ENCODE measurements around the gene FGF3. TPM values are rescaled to one million over a fixed set of nuclear protein-coding genes. Genes with fewer than 3 reads are reported as not detected.

FGF3 gene
- polyA plus RNA-seq, 3 donors = not detected

DNA sequence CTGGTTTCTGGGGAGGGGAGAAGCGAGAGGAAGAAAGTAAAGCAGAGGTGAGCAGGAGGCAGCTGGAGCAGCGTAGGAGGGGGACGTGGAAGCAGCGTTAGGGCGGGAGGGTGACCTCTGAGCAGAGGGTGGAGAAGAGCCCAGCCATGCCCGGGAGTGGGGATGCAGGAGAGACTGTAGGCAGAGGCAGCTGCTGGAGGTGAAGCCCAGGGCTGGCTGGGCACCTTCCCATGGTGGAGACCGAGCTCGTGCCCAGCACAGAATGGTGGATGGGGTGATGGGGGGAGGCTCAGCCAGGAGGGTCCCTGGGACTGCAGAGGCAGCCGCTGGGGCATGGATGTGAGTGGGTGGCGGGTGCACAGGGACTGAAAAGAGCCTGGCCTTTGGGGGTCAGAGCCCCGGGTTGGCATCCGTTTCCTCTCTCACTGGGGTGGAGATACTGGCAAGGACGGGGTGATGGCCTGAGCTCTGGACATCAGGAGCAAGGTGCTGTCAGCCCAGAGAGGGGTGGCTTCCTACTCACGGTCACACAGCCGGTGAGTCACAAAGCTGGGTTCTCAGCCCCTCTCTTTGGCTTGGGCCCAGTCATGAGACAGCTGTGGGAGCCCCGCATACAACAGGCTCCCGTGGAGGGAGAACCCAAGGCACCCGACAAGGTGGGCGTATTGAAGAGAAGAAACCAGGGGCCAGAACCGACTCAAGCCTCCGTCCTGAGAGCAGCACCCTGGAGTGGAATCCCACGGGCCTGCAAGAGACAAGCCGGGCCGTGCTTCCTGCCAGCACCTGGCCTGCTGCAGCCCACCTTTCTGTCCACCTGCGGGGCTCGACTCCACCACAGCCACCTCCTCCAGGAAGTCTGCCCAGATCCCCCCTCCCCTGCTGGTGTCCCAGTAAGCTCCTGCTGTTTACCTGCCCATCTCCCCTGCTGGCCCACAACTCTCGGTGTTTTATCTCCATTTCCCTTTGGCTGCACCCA is 45.8 kb upstream of the FGF3 start:
- Histone ChIP-seq H3K9me3 (replicated peaks in 1 of 2; ENCODE audit: control insufficient read depth in 1 of 2, insufficient read depth in 1 of 2, low read length in 2 of 2) (no peaks in the 10 kb centered on the region), H3K4me3 (replicated peaks in 1 of 3; ENCODE audit: low read depth in 2 of 3, low read length in 3 of 3) (no peak overlapping the region), H3K27me3 (ENCODE audit: control insufficient read depth in 2 of 2, insufficient read depth in 2 of 2, low read length in 2 of 2) (peaks cover 0 to 6% of the 10 kb centered on the region in 2 donors), H3K79me2 (ENCODE audit: insufficient read depth, low read length) (no peaks in the 10 kb centered on the region), H2AFZ (ENCODE audit: insufficient read depth, low read depth, low read length, poor library complexity, severe bottlenecking) (no peak overlapping the region), H3K9ac (ENCODE audit: insufficient read depth, low read length, poor library complexity, severe bottlenecking) (no peak overlapping the region), H3K4me2 (replicated peaks; ENCODE audit: extremely low read depth, low read length, poor library complexity, severe bottlenecking) (no peak overlapping the region), H3K4me1 (ENCODE audit: control insufficient read depth in 1 of 2, insufficient read depth in 2 of 2, low read length in 2 of 2) (no peaks in the 10 kb centered on the region), H3K27ac (ENCODE audit: low read depth in 1 of 2, low read length in 2 of 2) (no peak overlapping the region), H3K36me3 (replicated peaks in 1 of 2; ENCODE audit: control insufficient read depth in 1 of 2, insufficient read depth in 2 of 2, low read length in 2 of 2) (no peaks in the 10 kb centered on the region), H4K20me1 (ENCODE audit: insufficient read depth, low read length) (no peaks in the 10 kb centered on the region)
- peaks cover 22 to 35% (median 26%) of the 10 kb centered on the region in 3 donors for H3K27me3 Mint-ChIP-seq (ENCODE audit: low read depth in 3 of 3)
- WGBS (ENCODE audit: insufficient coverage) = 90% methylated on average over 22 of the region's 27 CpGs
- no peak overlapping the region for H3K4me3 Mint-ChIP-seq
- no peak for TF ChIP-seq CTCF (IDR thresholded peaks at IDR 0.05)
- intact Hi-C loops (cut with micrococcal nuclease) = no loop called here
- H3K4me1 Mint-ChIP-seq = no peaks in the 10 kb centered on the region
- H3K9me3 Mint-ChIP-seq = no peaks in the 10 kb centered on the region
- no peak for DNase-seq
- no peaks in the 10 kb centered on the region for H3K36me3 Mint-ChIP-seq
- H3K27ac Mint-ChIP-seq = no peak overlapping the region

- no peak overlapping the region for H3K27ac Mint-ChIP-seq
- no peaks in the 10 kb centered on the region for H3K4me1 ChIP-seq (ENCODE audit: control insufficient read depth in 1 of 2, insufficient read depth in 2 of 2, low read length in 2 of 2)
- no peak overlapping the region for H3K27ac ChIP-seq (ENCODE audit: low read depth in 1 of 2, low read length in 2 of 2)
- peaks cover 0 to 6% of the 10 kb centered on the region in 2 donors for H3K27me3 ChIP-seq (ENCODE audit: control insufficient read depth in 2 of 2, insufficient read depth in 2 of 2, low read length in 2 of 2)
- H3K9ac ChIP-seq (ENCODE audit: insufficient read depth, low read length, poor library complexity, severe bottlenecking) = no peak overlapping the region
- no peaks in the 10 kb centered on the region for H4K20me1 ChIP-seq (ENCODE audit: insufficient read depth, low read length)
- no peak for TF ChIP-seq CTCF (IDR thresholded peaks at IDR 0.05)
- WGBS (ENCODE audit: insufficient coverage) = 87% methylated on average over 17 of the region's 17 CpGs
- peaks cover 0 to 3% (median 0%) of the 10 kb centered on the region in 7 donors for H3K9me3 Mint-ChIP-seq
- H3K4me3 Mint-ChIP-seq = no peak overlapping the region
- no peak for DNase-seq
- no peaks in the 10 kb centered on the region for H3K36me3 Mint-ChIP-seq
- H3K27me3 Mint-ChIP-seq (ENCODE audit: low read depth in 3 of 3) = peaks cover 20 to 31% (median 20%) of the 10 kb centered on the region in 3 donors
- H3K4me3 ChIP-seq (replicated peaks in 1 of 3; ENCODE audit: low read depth in 2 of 3, low read length in 3 of 3) = no peak overlapping the region
- intact Hi-C loops (cut with micrococcal nuclease) = no loop called here
- no peak overlapping the region for H3K4me2 ChIP-seq (replicated peaks; ENCODE audit: extremely low read depth, low read length, poor library complexity, severe bottlenecking)
- no peaks in the 10 kb centered on the region for H3K4me1 Mint-ChIP-seq
- H3K79me2 ChIP-seq (ENCODE audit: insufficient read depth, low read length) = no peaks in the 10 kb centered on the region
- no peak overlapping the region for H2AFZ ChIP-seq (ENCODE audit: insufficient read depth, low read depth, low read length, poor library complexity, severe bottlenecking)
- H3K9me3 ChIP-seq (replicated peaks in 1 of 2; ENCODE audit: control insufficient read depth in 1 of 2, insufficient read depth in 1 of 2, low read length in 2 of 2) = no peaks in the 10 kb centered on the region
- H3K36me3 ChIP-seq (replicated peaks in 1 of 2; ENCODE audit: control insufficient read depth in 1 of 2, insufficient read depth in 2 of 2, low read length in 2 of 2) = no peaks in the 10 kb centered on the region
Measured at GRCh38 chr11:69863544-69864200, 44.5 kb upstream of the FGF3 start.
